Measurements from ENCODE around the gene MCU.
"Not testable (repeated sequence)": the region's sequence is repeated elsewhere in the genome, so short reads cannot be mapped to it uniquely, and the experiment has no call there.

Gene MCU

DNA sequence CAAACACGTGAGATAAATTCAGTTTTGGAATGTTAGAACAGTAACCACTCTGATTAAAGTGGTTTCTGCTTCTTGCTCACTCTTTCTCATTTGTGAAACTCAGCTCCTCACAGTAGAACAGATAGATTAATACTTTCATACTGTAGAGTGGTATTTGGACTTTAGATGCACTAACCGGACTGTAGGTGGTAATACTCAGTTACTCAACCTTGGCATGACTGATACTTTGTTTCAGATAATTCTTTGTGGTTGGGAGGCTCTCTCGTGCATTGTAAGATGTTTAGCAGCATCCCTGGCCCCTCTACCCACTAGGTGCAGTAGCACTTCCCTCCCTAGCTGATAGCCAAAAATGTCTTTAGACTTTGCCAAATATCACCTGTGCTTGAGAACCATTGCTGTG is 37.6 kb downstream of the MCU start:
- DNase-seq (ENCODE audit: low read depth in 1 of 2, low spot score in 1 of 2), result no peak

DNA sequence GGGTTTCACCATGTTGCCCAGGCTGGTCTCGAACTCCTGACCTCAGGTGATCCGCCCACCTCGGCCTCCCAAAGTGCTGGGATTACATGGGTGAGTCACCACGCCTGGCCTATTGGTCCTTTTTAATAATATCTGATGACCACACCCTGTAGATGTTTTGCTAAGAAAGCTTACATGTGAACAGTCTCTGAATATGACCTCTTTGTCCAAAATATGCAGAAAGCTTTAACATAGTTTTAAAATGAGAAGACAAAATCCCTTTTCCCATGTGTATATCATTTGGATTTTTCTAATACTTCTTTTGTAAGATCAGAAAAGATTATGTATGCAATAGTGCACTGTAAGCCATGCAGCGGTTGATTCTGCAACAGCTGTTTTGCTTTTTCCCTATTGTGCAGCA is 38.5 kb downstream of the MCU start:
- DNase-seq (ENCODE audit: low read depth in 1 of 2, low spot score in 1 of 2), result no peak

DNA sequence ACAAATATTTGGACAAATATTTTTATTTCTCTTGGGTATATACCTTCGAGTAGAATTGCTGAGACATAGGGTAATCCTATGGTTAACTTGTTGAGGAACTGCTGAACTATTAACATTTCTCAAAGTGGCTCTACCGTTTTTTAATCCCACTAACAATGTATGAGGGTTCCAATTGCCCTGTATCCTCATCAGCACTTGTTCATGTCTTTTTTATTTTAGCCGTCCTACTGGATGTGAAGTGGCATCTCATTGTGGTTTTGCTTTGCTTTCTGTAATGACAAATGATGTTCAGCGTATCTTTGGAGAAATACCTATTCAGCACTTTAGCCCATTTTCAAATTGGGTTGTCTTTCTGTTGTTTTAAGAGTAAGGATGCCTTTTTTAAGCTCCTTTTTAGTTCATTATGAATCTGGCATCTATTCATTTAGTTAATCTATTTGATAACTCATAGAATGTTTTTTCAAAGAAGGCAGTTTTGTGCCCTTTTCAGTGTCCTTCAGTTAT is 40.0 kb downstream of the MCU start:
- no peak for DNase-seq (ENCODE audit: low read depth in 1 of 2, low spot score in 1 of 2)

DNA sequence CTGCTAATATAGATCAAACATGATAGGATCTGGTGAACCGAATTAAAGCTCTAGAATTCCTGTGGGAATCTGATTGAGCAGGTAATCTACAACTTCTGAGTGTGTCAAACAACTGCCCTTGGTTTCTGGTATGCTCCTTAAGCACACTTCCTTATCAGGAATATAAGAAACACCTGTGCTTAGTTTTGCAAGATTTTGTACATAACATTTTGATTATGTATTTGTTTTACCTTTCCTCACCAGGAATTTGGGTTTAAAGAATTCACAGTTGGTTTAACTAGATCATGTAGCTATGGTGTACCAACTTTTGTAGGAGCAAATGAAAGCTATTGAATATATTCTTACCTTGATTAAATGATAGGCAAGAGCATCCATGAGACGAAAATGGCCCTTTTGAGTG is 40.6 kb downstream of the MCU start:
- DNase-seq (ENCODE audit: low read depth in 1 of 2, low spot score in 1 of 2), result no peak

DNA sequence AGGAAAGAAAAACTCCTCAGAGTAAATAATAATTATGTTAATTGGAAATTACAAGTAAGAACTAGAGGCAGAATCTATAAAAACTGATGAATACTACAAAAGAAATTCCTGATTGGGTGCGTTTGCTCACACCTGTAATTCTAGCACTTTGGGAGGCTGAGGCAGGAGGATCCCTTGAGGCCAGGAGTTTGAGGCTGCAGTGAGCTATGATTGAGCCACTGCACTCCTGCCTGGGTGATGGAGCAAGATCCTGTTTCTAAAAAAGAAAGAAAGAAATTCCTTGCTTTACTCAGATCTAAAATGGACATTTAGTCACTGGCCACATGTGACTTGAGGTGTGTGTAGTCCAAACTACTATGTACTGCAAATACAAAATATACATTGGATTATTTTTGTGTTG is 42.0 kb downstream of the MCU start:
- no peak for DNase-seq (ENCODE audit: low read depth in 1 of 2, low spot score in 1 of 2)

DNA sequence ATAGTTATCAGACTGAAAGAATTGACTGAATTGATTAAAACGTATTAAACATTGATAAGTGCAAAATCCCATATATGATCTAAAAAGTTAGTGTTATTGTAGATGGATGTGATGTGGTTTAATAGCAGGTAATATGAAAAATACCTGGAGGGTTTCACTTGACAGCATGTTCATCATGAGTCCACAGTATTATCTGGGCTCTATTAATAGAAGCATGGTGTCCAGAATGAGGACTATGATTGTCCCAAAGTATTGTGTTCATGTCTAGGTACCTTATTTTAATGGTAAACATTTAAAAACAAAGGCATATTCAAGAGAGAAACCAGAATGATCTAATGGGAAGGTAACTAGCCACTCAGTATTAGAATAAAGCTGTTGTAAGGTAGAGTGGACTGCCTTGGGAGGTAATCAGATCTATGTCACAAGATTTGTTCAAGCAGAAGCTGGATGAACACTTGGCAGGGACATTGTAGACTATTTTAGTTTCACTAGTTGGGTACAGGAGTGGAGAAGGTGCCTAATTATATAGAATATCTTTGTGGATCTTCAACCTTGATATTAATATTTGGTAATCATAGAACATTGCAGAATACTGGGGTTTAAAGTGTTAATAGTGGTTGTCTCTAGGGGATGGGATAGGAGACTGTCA is 43.5 kb downstream of the MCU start:
- no peak for DNase-seq (ENCODE audit: low read depth in 1 of 2, low spot score in 1 of 2)

DNA sequence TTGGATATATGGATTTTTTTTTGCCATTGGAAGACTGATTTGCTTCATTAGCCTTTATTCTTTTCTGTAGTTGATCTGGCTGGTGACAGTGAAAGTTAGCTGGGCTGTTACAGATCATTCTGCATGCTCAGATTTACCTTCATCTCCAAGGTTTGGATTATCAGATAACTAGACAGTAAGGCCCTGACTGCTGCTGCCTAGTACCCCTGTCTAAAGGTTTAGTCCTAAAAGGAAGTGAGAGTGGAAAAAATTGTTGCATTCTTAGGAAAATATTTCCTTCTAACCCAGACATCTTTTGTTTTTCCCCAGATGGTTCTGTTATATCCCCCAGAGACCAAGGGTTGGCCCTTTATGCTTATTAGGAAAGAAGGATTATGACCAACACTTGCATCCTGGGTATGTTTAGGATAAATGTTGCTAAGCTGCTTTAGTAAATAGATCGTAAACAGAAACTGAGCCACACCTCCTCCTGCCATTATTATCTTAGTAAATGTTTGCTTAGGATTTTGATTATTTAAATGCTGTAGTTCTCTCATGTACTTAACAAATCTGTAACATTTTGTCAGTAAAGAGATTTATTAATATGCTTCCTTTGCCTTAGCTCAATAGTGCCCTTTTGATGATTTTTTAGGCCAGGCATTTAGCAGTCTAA is 44.4 kb downstream of the MCU start:
- DNase-seq (ENCODE audit: low read depth in 1 of 2, low spot score in 1 of 2), result no peak

DNA sequence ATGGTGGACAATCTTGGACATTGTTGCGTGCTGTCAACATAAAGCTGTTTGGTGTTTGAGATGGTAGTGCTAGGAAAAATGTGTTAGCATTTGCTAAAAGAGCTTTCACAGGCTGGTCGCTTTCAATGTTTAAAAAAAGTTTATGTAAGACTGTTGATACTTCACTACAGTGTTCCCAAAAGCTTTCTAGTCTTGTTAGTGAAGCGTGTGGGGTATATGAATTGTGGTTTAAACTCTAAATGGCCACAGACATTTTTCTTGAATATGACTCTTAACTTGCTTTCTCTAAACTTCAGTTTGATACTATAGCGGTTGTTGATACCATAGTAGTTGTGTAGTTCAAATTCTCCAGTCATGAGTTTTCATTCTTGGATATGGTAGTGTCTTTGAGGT is 44.9 kb downstream of the MCU start:
- no peak for DNase-seq (ENCODE audit: low read depth in 1 of 2, low spot score in 1 of 2)

DNA sequence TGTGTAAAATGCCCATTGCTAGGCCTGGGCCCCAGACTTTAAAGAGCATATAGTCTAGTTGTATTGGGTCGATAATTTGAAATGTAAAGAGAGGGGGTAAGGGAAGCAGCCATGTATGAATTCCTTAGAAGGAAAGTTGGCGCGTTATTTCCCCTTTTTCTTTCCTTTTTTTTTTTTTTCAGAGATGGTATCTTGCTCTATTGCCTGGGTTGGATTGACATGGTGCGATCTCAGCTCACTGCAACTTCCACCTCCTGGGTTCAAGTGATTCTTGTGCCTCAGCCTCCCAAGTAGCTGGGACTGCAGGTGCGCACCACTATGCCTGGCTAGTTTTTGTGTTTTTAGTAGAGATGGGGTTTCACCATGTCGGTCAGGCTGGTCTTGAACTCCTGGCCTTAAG is 45.4 kb downstream of the MCU start:
- DNase-seq (ENCODE audit: low read depth in 1 of 2, low spot score in 1 of 2), result not testable (repeated sequence)

DNA sequence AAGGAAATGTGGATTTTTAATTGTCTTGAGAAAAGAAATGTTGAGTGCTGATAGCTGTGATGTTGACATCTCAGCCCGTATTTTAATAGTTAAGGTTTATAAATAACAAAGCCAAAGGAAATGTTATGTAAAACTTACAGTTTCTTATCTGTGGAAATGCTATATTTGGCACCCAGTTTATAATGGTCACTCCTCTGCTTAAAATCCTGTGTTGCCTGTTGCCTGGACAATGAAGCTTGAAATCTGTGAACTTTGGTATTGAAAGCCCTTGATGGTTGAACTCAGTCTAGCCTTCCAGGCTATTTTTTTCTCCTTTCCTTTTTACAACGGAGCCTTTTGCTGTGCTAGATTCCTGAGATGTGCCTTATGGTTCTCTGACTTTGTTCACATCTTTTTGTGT is 46.5 kb downstream of the MCU start:
- DNase-seq (ENCODE audit: low read depth in 1 of 2, low spot score in 1 of 2), result no peak

DNA sequence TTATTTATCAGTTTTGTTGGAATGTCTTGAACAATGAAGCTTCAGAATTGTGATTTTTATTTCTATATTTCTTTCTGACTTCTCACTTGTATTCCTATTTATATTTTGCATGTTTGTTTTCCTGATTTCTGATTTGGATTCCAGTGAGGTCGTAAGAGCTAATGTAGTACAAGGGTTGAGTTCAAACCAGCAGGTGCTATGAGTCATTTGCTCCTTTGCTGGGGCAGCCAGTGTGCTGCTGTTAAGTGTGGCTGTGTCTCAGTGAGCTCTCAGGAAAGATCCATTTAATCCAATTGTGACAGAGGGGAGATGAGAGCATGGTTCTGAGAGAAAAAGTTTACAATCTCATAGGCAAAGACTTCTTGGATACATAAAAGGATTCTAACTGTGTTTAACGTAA is 48.6 kb downstream of the MCU start:
- DNase-seq (ENCODE audit: low read depth in 1 of 2, low spot score in 1 of 2), result no peak

DNA sequence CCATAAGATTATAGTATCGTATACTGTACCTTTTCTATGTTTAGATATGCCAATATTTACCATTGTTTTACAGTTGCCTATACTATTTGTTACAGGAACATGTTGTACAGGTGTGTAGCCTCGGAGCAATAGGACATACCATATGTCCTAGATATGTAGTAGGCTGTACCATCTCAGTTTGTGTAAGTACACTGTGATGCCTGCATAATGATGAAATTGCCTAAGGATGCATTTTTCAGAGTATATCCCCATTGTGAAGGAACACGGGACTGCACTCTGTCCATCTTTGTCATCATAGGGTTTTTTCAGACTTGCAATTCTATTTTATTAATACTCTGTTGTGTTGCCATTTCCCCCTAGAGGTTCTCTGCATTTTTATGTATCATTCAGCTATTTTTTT is 50.1 kb downstream of the MCU start:
- DNase-seq (ENCODE audit: low read depth in 1 of 2, low spot score in 1 of 2), result no peak

DNA sequence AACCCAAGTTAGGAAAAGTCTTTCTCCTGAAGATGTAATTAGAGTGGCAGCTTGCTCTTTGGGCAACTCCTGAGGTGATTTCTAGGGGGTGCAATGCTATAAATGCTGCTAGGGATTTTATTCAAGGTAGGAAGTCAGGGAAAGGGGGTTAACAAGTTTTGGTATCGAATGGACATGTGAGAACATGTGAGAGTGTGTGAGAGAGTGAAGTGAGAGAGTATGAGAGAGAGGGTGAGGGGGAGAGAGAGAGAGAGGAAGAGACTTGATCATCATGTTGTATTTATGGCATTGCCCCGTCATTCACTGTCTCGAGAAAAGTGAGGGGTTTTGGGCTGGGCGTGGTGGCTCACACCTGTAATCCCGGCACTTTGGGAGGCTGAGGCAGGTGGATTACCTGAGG is 50.9 kb downstream of the MCU start:
- DNase-seq (ENCODE audit: low read depth in 1 of 2, low spot score in 1 of 2), result no peak

DNA sequence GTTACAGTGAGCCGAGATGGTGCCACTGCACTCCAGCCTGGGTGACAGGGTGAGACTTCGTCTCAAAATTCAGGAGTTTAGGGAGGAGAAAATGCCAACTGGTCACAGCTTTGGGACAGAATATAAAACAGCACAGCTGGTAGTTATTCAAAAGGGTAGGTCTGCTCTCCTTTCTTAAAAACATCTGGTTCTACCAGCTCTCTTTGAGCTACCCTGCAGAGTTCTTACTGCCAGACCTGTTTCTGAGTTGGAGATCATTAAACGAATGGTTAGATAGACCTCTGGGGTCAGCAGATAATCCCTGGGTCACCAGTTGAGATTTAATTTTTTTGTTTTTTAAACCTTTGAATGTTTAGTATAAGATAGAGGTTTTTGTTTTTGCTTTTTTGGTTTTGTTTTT is 52.6 kb downstream of the MCU start:
- no peak for DNase-seq (ENCODE audit: low read depth in 1 of 2, low spot score in 1 of 2)

DNA sequence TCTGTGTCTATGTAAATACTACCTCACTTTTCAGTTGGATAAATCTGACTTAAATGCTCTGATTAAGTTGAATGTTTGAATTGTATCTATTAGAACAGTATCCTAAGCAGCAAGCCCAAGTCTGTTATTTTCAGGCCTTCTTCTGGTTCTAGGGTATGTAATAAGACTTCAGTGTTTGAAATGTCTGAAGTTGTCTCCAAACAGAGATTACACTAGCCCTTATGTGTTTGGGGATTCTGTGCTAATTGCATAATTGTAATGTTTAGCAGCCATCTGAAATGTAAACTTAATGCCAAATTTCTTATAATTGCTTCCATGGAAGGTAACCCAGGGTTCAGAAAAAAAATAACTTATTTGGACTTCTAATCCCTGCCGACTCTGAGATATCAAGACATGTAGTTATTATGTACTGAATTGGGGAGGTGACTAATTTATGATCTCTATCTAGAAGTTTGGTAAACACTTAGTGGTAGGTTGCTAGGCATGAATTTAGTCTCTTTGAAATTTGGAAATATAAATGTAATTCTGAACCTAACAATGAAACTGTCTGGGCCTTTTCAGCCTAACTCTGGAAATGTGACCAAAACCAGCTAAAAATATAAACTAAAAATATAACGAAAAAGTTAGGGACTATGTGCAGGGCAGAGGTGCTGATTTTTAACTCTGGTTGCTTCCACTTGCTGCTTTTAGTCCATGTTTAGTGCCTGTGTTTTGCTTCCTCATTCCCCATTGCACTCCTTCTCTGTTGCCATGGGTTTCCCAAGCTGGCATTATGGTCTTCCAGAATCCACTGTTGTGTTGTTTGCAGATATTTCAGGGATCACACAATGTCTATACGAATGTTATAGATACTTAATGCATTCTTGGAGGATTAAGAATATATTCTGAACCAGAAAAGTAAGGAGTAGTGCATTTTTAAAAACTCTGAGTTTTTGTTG is 54.8 kb downstream of the MCU start:
- DNase-seq (ENCODE audit: low read depth in 1 of 2, low spot score in 1 of 2), result no peak

DNA sequence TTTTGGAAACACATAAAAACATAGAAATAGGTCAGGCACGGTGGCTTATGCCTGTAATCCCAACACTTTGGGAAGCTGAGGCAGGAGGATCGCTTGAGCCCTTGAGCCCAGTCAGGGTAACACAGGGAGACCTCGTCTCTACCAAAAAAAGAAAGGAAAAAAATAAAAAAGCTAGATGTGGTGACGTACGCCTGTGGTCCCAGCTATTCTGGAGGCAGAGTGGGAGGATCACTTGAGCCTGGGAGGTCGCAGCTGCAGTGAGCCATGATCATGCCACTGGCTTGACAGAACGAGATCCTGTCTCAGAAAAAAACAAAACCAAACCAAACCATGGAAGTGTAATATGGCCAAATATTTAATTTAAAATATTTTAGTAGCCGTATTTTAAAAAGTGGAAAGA is 55.6 kb downstream of the MCU start:
- DNase-seq (ENCODE audit: low read depth in 1 of 2, low spot score in 1 of 2), result no peak

DNA sequence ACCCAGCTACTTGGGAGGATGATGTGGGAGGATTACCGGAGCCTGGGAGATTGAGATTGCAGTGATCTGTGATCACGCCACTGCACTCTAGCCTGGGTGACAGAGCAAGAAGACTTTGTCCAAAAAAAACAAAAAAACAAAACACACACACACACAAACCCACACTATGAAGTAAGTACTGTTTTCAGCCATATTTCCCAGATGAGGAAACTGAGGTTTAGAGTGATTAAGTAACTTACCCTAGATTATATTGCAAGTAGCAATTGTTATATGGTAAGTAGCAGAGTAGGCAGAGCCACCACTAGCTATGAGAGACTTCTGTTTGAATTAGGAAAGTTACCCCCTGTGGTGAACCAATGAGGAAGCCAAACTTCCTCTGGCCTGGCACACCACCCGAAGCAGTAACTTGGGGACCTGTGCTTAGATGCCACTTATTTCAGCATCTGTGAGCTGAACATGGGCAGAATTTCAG is 61.9 kb downstream of the MCU start:
- no peak for DNase-seq (ENCODE audit: low read depth in 1 of 2, low spot score in 1 of 2)

DNA sequence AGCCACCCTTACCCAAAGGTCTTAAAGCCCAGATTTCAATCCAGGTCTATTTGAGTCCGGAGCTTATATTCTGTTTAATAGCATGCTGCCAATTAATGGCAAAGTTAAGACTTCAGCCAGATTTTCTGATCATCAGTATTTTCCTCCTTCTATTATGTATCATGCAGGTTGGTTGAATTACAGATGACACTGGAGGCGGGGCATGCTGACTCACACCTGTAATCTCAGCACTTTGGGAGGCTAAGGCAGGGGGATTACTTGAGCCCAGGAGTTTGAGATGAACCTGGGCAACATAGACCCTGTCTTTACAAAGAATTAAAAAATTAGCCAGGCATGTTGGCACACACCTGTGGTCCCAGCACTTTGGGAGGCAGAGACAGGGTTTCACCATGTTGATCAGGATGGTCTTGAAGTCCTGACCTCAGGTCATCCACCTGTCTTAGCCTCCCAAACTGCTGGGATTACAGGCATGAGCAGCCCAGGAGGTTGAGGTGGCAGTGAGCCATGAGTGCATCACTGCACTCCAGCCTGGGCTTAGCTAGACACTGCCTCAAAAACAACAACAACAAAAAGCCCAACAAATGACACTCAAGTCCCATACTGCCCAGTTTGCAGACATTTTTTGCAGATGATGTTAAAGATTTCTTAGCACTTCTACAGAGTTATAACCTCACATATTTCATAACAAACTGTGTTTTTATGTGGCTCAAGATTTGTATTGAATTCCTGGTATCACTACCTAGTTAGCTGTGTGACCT is 62.5 kb downstream of the MCU start:
- DNase-seq (ENCODE audit: low read depth in 1 of 2, low spot score in 1 of 2), result no peak

DNA sequence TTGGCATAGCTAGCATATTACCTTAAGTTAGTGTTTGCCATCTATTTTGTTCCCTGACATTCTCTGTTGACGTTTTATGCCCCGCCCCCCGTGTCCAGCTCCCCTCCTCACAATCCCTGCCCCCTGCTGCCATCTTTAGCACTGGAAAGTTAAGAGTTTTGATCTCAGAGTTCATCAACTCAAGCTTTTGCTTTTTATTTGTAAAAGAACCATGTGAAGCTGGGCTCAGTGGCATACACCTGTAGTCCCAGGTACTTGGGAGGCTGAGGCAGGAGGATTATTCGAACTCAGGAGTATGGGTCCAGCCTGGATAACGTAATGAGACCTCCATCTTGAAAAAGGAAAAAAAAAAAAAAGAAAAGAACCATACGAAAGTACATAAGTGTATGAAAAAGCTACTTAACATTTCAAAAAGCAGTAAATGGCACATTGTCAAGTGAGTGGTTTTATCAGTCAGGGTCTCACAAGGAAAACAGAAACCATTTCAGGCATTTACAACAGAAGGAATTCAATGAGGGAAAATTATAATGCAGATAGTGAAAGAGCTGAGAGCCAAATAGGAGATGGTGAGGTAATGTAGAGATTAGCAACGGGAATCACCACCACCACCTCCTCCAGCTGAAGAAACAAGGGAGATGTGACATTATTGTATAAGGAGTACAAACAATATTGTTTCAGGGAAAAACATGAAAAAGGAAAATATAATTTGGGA is 64.9 kb downstream of the MCU start:
- DNase-seq (ENCODE audit: low read depth in 1 of 2, low spot score in 1 of 2), result no peak

DNA sequence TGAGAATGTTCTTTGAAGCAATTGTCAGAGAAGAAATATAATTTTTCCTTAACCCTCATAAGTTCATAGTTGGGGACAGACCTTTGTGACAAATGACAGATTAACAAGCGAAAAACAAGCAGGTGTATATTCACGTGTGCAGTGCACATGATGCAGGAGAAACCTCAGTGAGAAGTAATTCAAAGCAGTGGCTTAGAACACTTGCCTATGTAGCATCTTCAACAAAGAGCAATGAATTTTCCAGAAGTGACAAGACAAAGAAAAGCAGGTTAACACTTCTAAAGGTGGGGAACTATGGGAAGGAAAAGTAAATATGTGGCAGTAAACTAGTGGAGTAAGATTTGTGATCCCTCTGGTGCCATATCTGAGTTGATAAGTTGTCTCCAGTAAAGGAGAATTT is 65.8 kb downstream of the MCU start:
- DNase-seq (ENCODE audit: low read depth in 1 of 2, low spot score in 1 of 2), result no peak

DNA sequence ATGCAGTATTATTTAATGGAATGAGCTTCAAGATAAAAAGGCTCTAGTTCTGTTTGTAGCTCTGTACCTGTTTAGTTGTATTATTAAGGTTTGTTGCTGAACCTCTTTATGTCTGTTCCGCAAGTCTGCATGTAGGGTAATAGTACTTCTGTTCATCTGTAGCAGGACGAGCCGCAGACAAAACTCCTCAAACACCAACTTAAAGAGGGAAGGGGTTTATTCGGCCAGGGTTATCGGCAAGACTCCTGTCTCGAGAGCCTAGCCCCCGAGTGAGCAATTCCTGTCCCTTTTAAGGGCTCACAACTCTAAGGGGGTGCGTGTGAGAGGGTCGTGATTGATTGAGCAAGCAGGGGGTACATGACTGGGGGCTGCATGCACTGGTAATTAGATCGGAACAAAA is 67.0 kb downstream of the MCU start:
- DNase-seq (ENCODE audit: low read depth in 1 of 2, low spot score in 1 of 2), result not testable (repeated sequence)

Data from stimulated activated CD4-positive, alpha-beta T cell treated with anti-CD3 and anti-CD28 coated beads, Interleukin-15, amount 100 ng/mL, for 1 hour (primary cell).